ENCODE measurements around the gene ZC3H6. TPM values are rescaled to one million over a fixed set of nuclear protein-coding genes. Genes with fewer than 3 reads are reported as not detected.

ZC3H6 gene
- total and polyA plus RNA-seq, 2 of the 13 experiments (the other 11 are each of a cell fraction or from before 2014, with no cell fraction given) = 0.71 to 0.93 TPM

- TF ChIP-seq IRF9 (CRISPR knock-in tag; IDR thresholded peaks at IDR 0.05; ENCODE audit: borderline replicate concordance) = no peak
- peak; percentile 55; the same call in 1 of the 2 replicates for TF ChIP-seq TCF7 (IDR thresholded peaks at IDR 0.05; ENCODE audit: low read depth)
- TF ChIP-seq BHLHE40 (IDR thresholded peaks at IDR 0.05; ENCODE audit: low read length) = no peak
- no peak for TF ChIP-seq GLMP (CRISPR knock-in tag; IDR thresholded peaks at IDR 0.05; ENCODE audit: borderline replicate concordance)
- no peak for TF ChIP-seq NFYC (CRISPR knock-in tag; IDR thresholded peaks at IDR 0.05)
- no peak for TF ChIP-seq ZNF510 (CRISPR knock-in tag; IDR thresholded peaks at IDR 0.05; ENCODE audit: low read depth)
- TF ChIP-seq ZHX1 (CRISPR knock-in tag; IDR thresholded peaks at IDR 0.05; ENCODE audit: low read depth) = no peak
- no peak; the same call in 1 of the 2 replicates for TF ChIP-seq ZNF800 (CRISPR knock-in tag; IDR thresholded peaks at IDR 0.05)
- TF ChIP-seq CHCHD3 (CRISPR knock-in tag; IDR thresholded peaks at IDR 0.05) = no peak
- peak; percentile 34; the same call in 1 of the 2 replicates for TF ChIP-seq ZFP1 (CRISPR knock-in tag; IDR thresholded peaks at IDR 0.05)
- TF ChIP-seq ZNF414 (CRISPR knock-in tag; IDR thresholded peaks at IDR 0.05) = no peak
- no peak for TF ChIP-seq HMG20B (CRISPR knock-in tag; conservative IDR thresholded peaks at IDR 0.05)
- TF ChIP-seq ZNF44 (CRISPR knock-in tag; IDR thresholded peaks at IDR 0.05) = no peak
- TF ChIP-seq MED13 (CRISPR knock-in tag; IDR thresholded peaks at IDR 0.05) = no peak
- no peak for TF ChIP-seq ZNF367 (CRISPR knock-in tag; IDR thresholded peaks at IDR 0.05; ENCODE audit: borderline replicate concordance)
- TF ChIP-seq ZBED4 (CRISPR knock-in tag; IDR thresholded peaks at IDR 0.05; ENCODE audit: borderline replicate concordance) = no peak
Observed at GRCh38 chr2:112317303-112318158, 42.1 kb downstream of the ZC3H6 start (continued).
